Breast epithelium (tissue), 3 donors: ENCODE measurements around the gene PPHLN1.

Experiments used
- CTCF ChIP-seq, 3 donors: fragments of 450-650 bp; IDR thresholded peaks; one replicate each; pipeline ENCODE4 v1.5.1; 2016 to 2017; ENCODE audit warnings: antibody characterized with exemption in 3 of 3, mild to moderate bottlenecking in 3 of 3, moderate library complexity in 3 of 3
- POLR2AphosphoS5 ChIP-seq, 3 donors: sonication (generic); formaldehyde crosslinking; IDR thresholded peaks; one replicate each; pipeline ENCODE4 v1.6.1; 2017; ENCODE audit warnings: antibody characterized with exemption in 3 of 3

- TF ChIP-seq CTCF (IDR thresholded peaks at IDR 0.05) (peak in 2 of 3 donors; percentile 42 to 61), POLR2AphosphoS5 (IDR thresholded peaks at IDR 0.05) (no peak)
These were observed 46.3 kb downstream of the PPHLN1 start for GRCh38 chr12:42372154-42372791.
